GM23338 (cell line): ENCODE data around the gene LSM2. TPM values are rescaled to one million over a fixed set of nuclear protein-coding genes. Genes with fewer than 3 reads are reported as not detected.
"Not testable (repeated sequence)": the region's sequence is repeated elsewhere in the genome, so short reads cannot be mapped to it uniquely, and the experiment has no call there.

Experiments used
- ATAC-seq: fragments of 200-7000 bp; cut with Tn5 transposase; 3 replicates; pipeline ENCODE4 v1.9.1; 2020
- DNase-seq: peaks from one replicate; pipeline ENCODE4 v3.0.0-alpha.2; 2015; ENCODE audit warnings: low spot score
- H2AFZ ChIP-seq: fragments of 200-600 bp; sonication (generic); 2 replicates; pipeline ENCODE4 v1.8.0; 2016; ENCODE audit warnings: antibody characterized with exemption, mild to moderate bottlenecking, moderate library complexity
- H3F3A ChIP-seq: fragments of 200-600 bp; sonication (generic); replicated peaks from 2 replicates; pipeline ENCODE4 v1.8.0; 2017; ENCODE audit warnings: antibody characterized with exemption, mixed run types, low read depth
- H3K27ac ChIP-seq: fragments of 200-600 bp; sonication (generic); 2 replicates; pipeline ENCODE4 v1.6.1; 2016; ENCODE audit warnings: low read depth
- H3K27me3 ChIP-seq: fragments of 200-600 bp; sonication (generic); 2 replicates; pipeline ENCODE4 v1.8.0; 2016; ENCODE audit warnings: mild to moderate bottlenecking, mixed run types, moderate library complexity; ENCODE audit not compliant: insufficient read depth
- H3K36me3 ChIP-seq: fragments of 200-600 bp; sonication (generic); 2 replicates; pipeline ENCODE4 v1.8.0; 2016; ENCODE audit warnings: mild to moderate bottlenecking; ENCODE audit not compliant: insufficient read depth
- H3K4me1 ChIP-seq: fragments of 200-600 bp; sonication (generic); 2 replicates; pipeline ENCODE4 v1.8.0; 2016; ENCODE audit warnings: mild to moderate bottlenecking, moderate library complexity; ENCODE audit not compliant: insufficient read depth
- H3K4me2 ChIP-seq: fragments of 200-600 bp; sonication (generic); 2 replicates; pipeline ENCODE4 v1.7.1; 2017; ENCODE audit warnings: mixed run types
- H3K4me3 ChIP-seq: fragments of 200-600 bp; sonication (generic); 2 replicates; pipeline ENCODE4 v1.6.1; 2016; ENCODE audit warnings: mixed run types
- H3K79me2 ChIP-seq: fragments of 200-600 bp; sonication (generic); replicated peaks from 2 replicates; pipeline ENCODE4 v1.8.0; 2017; ENCODE audit warnings: mild to moderate bottlenecking; ENCODE audit not compliant: insufficient read depth
- H3K9me2 ChIP-seq: fragments of 200-600 bp; sonication (generic); 2 replicates; pipeline ENCODE4 v1.8.0; 2017; ENCODE audit not compliant: insufficient read depth
- H4K20me1 ChIP-seq: fragments of 200-600 bp; sonication (generic); replicated peaks from 2 replicates; pipeline ENCODE4 v1.8.0; 2017; ENCODE audit warnings: mild to moderate bottlenecking; ENCODE audit not compliant: insufficient read depth
- H3K27ac Mint-ChIP-seq: 2 replicates; pipeline ENCODE4 v1.8.0; 2020; ENCODE audit warnings: inconsistent platforms, mild to moderate bottlenecking, moderate library complexity, mixed read lengths
- H3K27me3 Mint-ChIP-seq: 3 replicates; pipeline ENCODE4 v1.8.0; 2022; ENCODE audit warnings: low read depth, mild to moderate bottlenecking, moderate library complexity, mixed read lengths, inconsistent platforms; ENCODE audit not compliant: insufficient read depth, poor library complexity
- H3K36me3 Mint-ChIP-seq: 3 replicates; pipeline ENCODE4 v1.8.0; 2021; ENCODE audit warnings: low read depth, mild to moderate bottlenecking, inconsistent platforms, moderate library complexity, mixed read lengths
- H3K4me1 Mint-ChIP-seq: 3 replicates; pipeline ENCODE4 v1.8.0; 2020; ENCODE audit warnings: mild to moderate bottlenecking, inconsistent platforms, mixed read lengths
- H3K4me3 Mint-ChIP-seq: 3 replicates; pipeline ENCODE4 v1.8.0; 2021; ENCODE audit warnings: moderate library complexity, mild to moderate bottlenecking, inconsistent platforms, mixed read lengths
- H3K9me3 Mint-ChIP-seq: 3 replicates; pipeline ENCODE4 v1.8.0; 2020; ENCODE audit warnings: moderate library complexity, mild to moderate bottlenecking, inconsistent platforms, mixed read lengths
- CREB1 ChIP-seq: fragments of 250-450 bp; sonication (Bioruptor Pico); IDR thresholded peaks from 2 replicates; pipeline ENCODE4 v1.5.0; 2020; ENCODE audit warnings: low read depth, mild to moderate bottlenecking, moderate library complexity
- POLR2AphosphoS5 ChIP-seq: IDR thresholded peaks from 2 replicates; pipeline ENCODE4 v1.6.1; 2016; ENCODE audit warnings: antibody characterized with exemption, low read depth
- STAT1 ChIP-seq: IDR thresholded peaks from one replicate; pipeline ENCODE4 v1.6.1; 2016; ENCODE audit warnings: antibody characterized with exemption; ENCODE audit not compliant: unreplicated experiment
- polyA plus RNA-seq: library from polyadenylated mRNA; unstranded; fragments of >200 nt; fragmentation: Nextera tagmentation; extraction: Ambion mirVana; gene quantifications from 2 replicates; pipeline ENCODE4 v1.2.1, GENCODE V29; 2016
- total RNA-seq: library from RNA; depleted of rRNA; stranded (reverse); fragments of >200 nt; shearing (Covaris generic); gene quantifications from 2 replicates; pipeline ENCODE4 v1.2.3, GENCODE V29; 2014
- TF ChIP-seq, protein P1 (sequence below): IDR thresholded peaks from 2 replicates; pipeline ENCODE4 v1.6.1; 2016; ENCODE audit warnings: antibody characterized with exemption
- TF ChIP-seq, protein P2 (sequence below), 2 experiments: fragments of 200-600 bp in 1 of 2; sonication (generic) in 1 of 2; conservative IDR thresholded peaks; 2 replicates each; pipeline versions ENCODE4 v1.5.1 to v1.6.1; 2016 to 2017; ENCODE audit warnings: antibody characterized with exemption in 2 of 2, low read depth in 2 of 2, mild to moderate bottlenecking in 2 of 2, moderate library complexity in 1 of 2

The LSM2 gene
- total and polyA plus RNA-seq, 2 experiments from 2014 or later = 106 to 140 TPM

DNA sequence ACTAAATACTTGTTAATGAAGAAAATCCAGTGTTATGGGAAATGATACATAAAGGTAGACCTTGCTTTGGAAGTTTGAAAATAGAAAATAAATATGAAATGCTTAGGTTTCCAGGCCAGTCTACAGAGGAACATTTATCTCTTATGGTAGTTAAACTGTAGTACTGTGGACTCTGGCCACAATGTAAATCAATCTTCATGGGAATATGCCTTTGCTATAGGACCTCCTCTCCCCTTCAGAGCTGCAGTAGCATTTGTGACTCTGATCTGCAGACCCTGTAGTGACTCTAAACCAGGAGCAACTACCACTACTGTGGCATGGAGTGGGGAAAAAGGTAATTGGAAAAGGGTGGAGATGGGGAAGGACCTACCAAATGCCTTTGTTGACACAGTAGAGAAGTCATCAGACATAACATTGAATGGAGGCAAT lies 13.1 kb upstream of the LSM2 start (continued):
- no peak for TF ChIP-seq STAT1
- TF ChIP-seq, protein P1, sequence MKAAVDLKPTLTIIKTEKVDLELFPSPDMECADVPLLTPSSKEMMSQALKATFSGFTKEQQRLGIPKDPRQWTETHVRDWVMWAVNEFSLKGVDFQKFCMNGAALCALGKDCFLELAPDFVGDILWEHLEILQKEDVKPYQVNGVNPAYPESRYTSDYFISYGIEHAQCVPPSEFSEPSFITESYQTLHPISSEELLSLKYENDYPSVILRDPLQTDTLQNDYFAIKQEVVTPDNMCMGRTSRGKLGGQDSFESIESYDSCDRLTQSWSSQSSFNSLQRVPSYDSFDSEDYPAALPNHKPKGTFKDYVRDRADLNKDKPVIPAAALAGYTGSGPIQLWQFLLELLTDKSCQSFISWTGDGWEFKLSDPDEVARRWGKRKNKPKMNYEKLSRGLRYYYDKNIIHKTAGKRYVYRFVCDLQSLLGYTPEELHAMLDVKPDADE = no peak

DNA sequence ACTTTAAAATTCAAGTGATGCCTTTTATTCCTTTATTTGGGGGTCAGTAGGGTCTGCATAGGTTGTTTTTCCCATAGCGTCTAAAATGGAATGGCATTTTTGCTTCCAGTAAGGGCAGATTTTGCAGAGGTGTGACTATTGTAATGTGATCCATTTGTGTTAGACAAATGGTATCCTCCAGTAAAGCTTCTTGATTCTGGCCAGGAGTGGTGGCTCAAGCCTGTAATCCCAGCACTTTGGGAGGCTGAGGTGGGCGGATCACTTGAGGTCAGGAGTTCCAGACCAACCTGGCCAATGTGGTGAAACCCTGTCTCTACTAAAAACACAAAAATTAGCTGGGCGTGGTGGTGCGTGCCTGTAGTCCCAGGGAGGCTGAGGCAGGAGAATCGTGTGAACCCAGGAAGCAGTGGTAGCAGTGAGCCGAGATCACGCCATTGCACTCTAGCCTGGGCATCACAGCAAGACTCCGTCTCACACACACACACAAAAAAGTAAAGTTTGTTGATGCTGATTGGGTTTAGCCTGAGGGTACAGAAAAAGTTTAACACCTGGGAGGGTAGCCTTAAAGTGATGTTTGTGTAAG lies 11.3 kb upstream of the LSM2 start:
- Mint-ChIP-seq H3K4me1 (peaks cover 31% of the 10 kb centered on the region), H3K27me3 (peaks cover 33% of the 10 kb centered on the region), H3K4me3 (peak overlapping the region; percentile 65)
- not testable (repeated sequence) for ATAC-seq, H4K20me1 ChIP-seq, H3K27me3 ChIP-seq, H2AFZ ChIP-seq, H3K36me3 ChIP-seq, DNase-seq, H3K36me3 Mint-ChIP-seq, H3K27ac Mint-ChIP-seq, H3K9me2 ChIP-seq, H3K9me3 Mint-ChIP-seq, H3K27ac ChIP-seq
- Histone ChIP-seq H3K4me3 (peak overlapping the region; percentile 47), H3K4me1 (peaks cover 39% of the 10 kb centered on the region), H3K4me2 (peak overlapping the region; percentile 74), H3F3A (peaks cover 18% of the 10 kb centered on the region), H3K79me2 (peaks cover 19% of the 10 kb centered on the region)

DNA sequence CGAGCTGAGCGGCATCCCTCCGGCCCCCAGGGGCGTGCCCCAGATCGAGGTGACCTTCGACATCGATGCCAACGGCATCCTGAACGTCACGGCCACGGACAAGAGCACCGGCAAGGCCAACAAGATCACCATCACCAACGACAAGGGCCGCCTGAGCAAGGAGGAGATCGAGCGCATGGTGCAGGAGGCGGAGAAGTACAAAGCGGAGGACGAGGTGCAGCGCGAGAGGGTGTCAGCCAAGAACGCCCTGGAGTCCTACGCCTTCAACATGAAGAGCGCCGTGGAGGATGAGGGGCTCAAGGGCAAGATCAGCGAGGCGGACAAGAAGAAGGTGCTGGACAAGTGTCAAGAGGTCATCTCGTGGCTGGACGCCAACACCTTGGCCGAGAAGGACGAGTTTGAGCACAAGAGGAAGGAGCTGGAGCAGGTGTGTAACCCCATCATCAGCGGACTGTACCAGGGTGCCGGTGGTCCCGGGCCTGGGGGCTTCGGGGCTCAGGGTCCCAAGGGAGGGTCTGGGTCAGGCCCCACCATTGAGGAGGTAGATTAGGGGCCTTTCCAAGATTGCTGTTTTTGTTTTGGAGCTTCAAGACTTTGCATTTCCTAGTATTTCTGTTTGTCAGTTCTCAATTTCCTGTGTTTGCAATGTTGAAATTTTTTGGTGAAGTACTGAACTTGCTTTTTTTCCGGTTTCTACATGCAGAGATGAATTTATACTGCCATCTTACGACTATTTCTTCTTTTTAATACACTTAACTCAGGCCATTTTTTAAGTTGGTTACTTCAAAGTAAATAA lies 10.6 kb upstream of the LSM2 start:
- peaks cover 25% of the 10 kb centered on the region for H3K4me1 Mint-ChIP-seq
- not testable (repeated sequence) for ATAC-seq
- H3K4me3 ChIP-seq = peak overlapping the region; percentile 47

DNA sequence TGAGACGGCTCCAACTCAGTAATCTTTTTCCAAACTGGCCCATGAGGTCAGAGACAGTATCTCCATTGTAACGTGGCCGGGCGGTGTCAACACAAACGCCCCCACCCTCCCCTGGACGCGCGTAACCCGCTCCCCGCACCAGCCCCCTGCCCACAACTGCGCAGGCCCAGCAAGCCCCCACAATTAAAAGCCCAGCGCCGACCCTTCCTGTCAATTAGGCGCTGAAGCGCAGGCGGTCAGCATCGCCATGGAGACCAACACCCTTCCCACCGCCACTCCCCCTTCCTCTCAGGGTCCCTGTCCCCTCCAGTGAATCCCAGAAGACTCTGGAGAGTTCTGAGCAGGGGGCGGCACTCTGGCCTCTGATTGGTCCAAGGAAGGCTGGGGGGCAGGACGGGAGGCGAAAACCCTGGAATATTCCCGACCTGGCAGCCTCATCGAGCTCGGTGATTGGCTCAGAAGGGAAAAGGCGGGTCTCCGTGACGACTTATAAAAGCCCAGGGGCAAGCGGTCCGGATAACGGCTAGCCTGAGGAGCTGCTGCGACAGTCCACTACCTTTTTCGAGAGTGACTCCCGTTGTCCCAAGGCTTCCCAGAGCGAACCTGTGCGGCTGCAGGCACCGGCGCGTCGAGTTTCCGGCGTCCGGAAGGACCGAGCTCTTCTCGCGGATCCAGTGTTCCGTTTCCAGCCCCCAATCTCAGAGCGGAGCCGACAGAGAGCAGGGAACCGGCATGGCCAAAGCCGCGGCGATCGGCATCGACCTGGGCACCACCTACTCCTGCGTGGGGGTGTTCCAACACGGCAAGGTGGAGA lies 8.5 kb upstream of the LSM2 start, which contains the start of the genes HSPA1A and HSPA1L:
HSPA1A (plus strand) TSS at position 519 of the 814 bp plus-strand sequence; CDS start at position 733, 214 bp downstream.
HSPA1L (minus strand) TSS at position 259 of the 814 bp plus-strand sequence. CDS start 3,311 bp downstream, outside the sequence.
- Histone ChIP-seq H3K9me2 (no peaks in the 10 kb centered on the region), H3K4me1 (peaks cover 25% of the 10 kb centered on the region), H3K79me2 (peaks cover 17% of the 10 kb centered on the region), H3F3A (peaks cover 9% of the 10 kb centered on the region; the same call in 1 of the 2 replicates), H2AFZ (peak within 1 kb of the TSS; percentile 95), H3K4me3 (peak within 1 kb of the TSS; percentile 63), H3K27ac (peak within 1 kb of the TSS; percentile 95), H3K4me2 (peak within 1 kb of the TSS; percentile 86), H3K27me3 (no peaks in the 10 kb centered on the region), H4K20me1 (peaks cover 9% of the 10 kb centered on the region; the same call in 1 of the 2 replicates), H3K36me3 (no peaks in the 10 kb centered on the region)
- ATAC-seq (peak; percentile 90), DNase-seq (peak; percentile 98)
- H3K9me3 Mint-ChIP-seq = peaks cover 10% of the 10 kb centered on the region; the same call in 2 of the 3 replicates
- peaks cover 19% of the 10 kb centered on the region for H3K4me1 Mint-ChIP-seq
- peaks cover 29% of the 10 kb centered on the region for H3K27me3 Mint-ChIP-seq
- H3K27ac Mint-ChIP-seq = peak within 1 kb of the TSS; percentile 99
- H3K4me3 Mint-ChIP-seq = peak within 1 kb of the TSS; percentile 89
- peaks cover 9% of the 10 kb centered on the region; the same call in 2 of the 3 replicates for H3K36me3 Mint-ChIP-seq
- TF ChIP-seq CREB1 = 0 out of 2 replicates have a peak, but pooled peaks have one; percentile 37
- peak; percentile 99 for TF ChIP-seq POLR2AphosphoS5
- TF ChIP-seq, protein P2, sequence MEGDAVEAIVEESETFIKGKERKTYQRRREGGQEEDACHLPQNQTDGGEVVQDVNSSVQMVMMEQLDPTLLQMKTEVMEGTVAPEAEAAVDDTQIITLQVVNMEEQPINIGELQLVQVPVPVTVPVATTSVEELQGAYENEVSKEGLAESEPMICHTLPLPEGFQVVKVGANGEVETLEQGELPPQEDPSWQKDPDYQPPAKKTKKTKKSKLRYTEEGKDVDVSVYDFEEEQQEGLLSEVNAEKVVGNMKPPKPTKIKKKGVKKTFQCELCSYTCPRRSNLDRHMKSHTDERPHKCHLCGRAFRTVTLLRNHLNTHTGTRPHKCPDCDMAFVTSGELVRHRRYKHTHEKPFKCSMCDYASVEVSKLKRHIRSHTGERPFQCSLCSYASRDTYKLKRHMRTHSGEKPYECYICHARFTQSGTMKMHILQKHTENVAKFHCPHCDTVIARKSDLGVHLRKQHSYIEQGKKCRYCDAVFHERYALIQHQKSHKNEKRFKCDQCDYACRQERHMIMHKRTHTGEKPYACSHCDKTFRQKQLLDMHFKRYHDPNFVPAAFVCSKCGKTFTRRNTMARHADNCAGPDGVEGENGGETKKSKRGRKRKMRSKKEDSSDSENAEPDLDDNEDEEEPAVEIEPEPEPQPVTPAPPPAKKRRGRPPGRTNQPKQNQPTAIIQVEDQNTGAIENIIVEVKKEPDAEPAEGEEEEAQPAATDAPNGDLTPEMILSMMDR (conservative IDR thresholded peaks at IDR 0.05; ENCODE audit: low read depth in 2 of 2) = no peak

More for the DNA sequence above, 10.6 kb upstream of the LSM2 start:
- DNase-seq, H3K9me3 Mint-ChIP-seq, H3K36me3 ChIP-seq, H3K36me3 Mint-ChIP-seq, H3K9me2 ChIP-seq, H3K27me3 ChIP-seq, H4K20me1 ChIP-seq, H3K27ac ChIP-seq, H2AFZ ChIP-seq, H3K27ac Mint-ChIP-seq: not testable (repeated sequence)
- H3K4me2 ChIP-seq = peak overlapping the region; percentile 74
- peaks cover 33% of the 10 kb centered on the region for H3K27me3 Mint-ChIP-seq
- H3K79me2 ChIP-seq = peaks cover 17% of the 10 kb centered on the region
- peak overlapping the region; percentile 65 for H3K4me3 Mint-ChIP-seq
- H3K4me1 ChIP-seq = peaks cover 32% of the 10 kb centered on the region
- peaks cover 14% of the 10 kb centered on the region for H3F3A ChIP-seq
